Kidney epithelial cell (primary cell): ENCODE measurements around the gene DDX46. TPM values are rescaled to one million over a fixed set of nuclear protein-coding genes. Genes with fewer than 3 reads are reported as not detected.
A peak's percentile ranks its signal among the peaks of the same experiment; 100 is the strongest.

ENCODE experiments used
- DNase-seq: peaks from one replicate; pipeline ENCODE4 v3.0.0-alpha.2; 2010; ENCODE audit warnings: low read depth
- H3K27me3 ChIP-seq: 2 replicates; pipeline ENCODE4 v1.6.0; 2011; ENCODE audit warnings: low read length; ENCODE audit not compliant: control insufficient read depth, insufficient read depth
- H3K36me3 ChIP-seq: 2 replicates; pipeline ENCODE4 v1.5.1; 2011; ENCODE audit warnings: low read length; ENCODE audit not compliant: control insufficient read depth, insufficient read depth
- H3K4me3 ChIP-seq: 2 replicates; pipeline ENCODE4 v1.5.1; 2011; ENCODE audit warnings: low read depth, mild to moderate bottlenecking, control low read depth, low read length
- CTCF ChIP-seq: IDR thresholded peaks from 2 replicates; pipeline ENCODE4 v1.5.1; 2011; ENCODE audit warnings: mild to moderate bottlenecking, moderate library complexity, low read length, control low read depth, inconsistent platforms; ENCODE audit not compliant: insufficient read depth, poor library complexity, severe bottlenecking
- total RNA-seq: library from RNA; depleted of rRNA; stranded (reverse); fragments of >200 nt; gene quantifications from 2 replicates; pipeline ENCODE4 v1.2.3, GENCODE V29; 2015

The DDX46 gene
- total RNA-seq, 1 donor from 2014 or later = 16.2 TPM

- no peak for DNase-seq
- TF ChIP-seq CTCF = no peak
- no peaks in the 10 kb centered on the region for H3K27me3 ChIP-seq
- H3K36me3 ChIP-seq = peaks cover 2% of the 10 kb centered on the region
- no peak overlapping the region for H3K4me3 ChIP-seq
Measured at GRCh38 chr5:134777366-134777765, 18.8 kb downstream of the DDX46 start.

- peak; percentile 9 for TF ChIP-seq CTCF
- Histone ChIP-seq H3K27me3 (no peaks in the 10 kb centered on the region), H3K4me3 (no peak overlapping the region), H3K36me3 (peaks cover 1% of the 10 kb centered on the region)
- DNase-seq = no peak
Measured at GRCh38 chr5:134784241-134784920, 25.8 kb downstream of the DDX46 start.

- Histone ChIP-seq H3K36me3 (peaks cover 1% of the 10 kb centered on the region), H3K27me3 (no peaks in the 10 kb centered on the region), H3K4me3 (no peak overlapping the region)
- no peak for DNase-seq
- TF ChIP-seq CTCF = no peak
Measured at GRCh38 chr5:134784946-134785620, 26.5 kb downstream of the DDX46 start.

GRCh38 chr5:134787692-134788091 is 29.1 kb downstream of the DDX46 start:
- H3K27me3 ChIP-seq = no peaks in the 10 kb centered on the region
- no peak overlapping the region for H3K4me3 ChIP-seq
- no peaks in the 10 kb centered on the region for H3K36me3 ChIP-seq
- TF ChIP-seq CTCF = no peak
- no peak for DNase-seq

- no peaks in the 10 kb centered on the region for H3K27me3 ChIP-seq
- DNase-seq = no peak
- no peak overlapping the region for H3K4me3 ChIP-seq
- no peaks in the 10 kb centered on the region for H3K36me3 ChIP-seq
- no peak for TF ChIP-seq CTCF
Measured at GRCh38 chr5:134791580-134791979, 33.0 kb downstream of the DDX46 start.
